A673 (cell line): ENCODE measurements around the gene LRP2.

Experiments used
- CTCF ChIP-seq: fragments of 300-800, 200-600 bp; sonication (generic); conservative IDR thresholded peaks from 2 replicates; pipeline ENCODE4 v1.5.1; 2017; ENCODE audit warnings: low read depth, mild to moderate bottlenecking, antibody characterized with exemption, low read length, moderate library complexity, mixed read lengths
- EZH2 ChIP-seq: fragments of 200-600 bp; sonication (generic); IDR thresholded peaks from 2 replicates; pipeline ENCODE4 v1.6.1; 2017; ENCODE audit warnings: borderline replicate concordance, low read depth, mild to moderate bottlenecking, mixed read lengths, antibody characterized with exemption, low read length; ENCODE audit not compliant: poor library complexity, severe bottlenecking

- TF ChIP-seq CTCF (no peak), EZH2 (no peak)
Measured at GRCh38 chr2:169172151-169172735, 190.1 kb downstream of the LRP2 start.
